22Rv1 (cell line): ENCODE measurements around the gene PRKAR1B.

Source experiments
- H3K27ac ChIP-seq: fragments of 450-650 bp; 2 replicates; pipeline ENCODE4 v1.5.1; 2017
- CTCF ChIP-seq: fragments of 450-650 bp; IDR thresholded peaks from 2 replicates; pipeline ENCODE4 v1.5.1; 2017; ENCODE audit warnings: mild to moderate bottlenecking
- ZFX ChIP-seq: fragments of 450-650 bp; IDR thresholded peaks from 2 replicates; pipeline ENCODE4 v1.6.1; 2017; ENCODE audit warnings: antibody characterized with exemption, borderline replicate concordance

The PRKAR1B gene

GRCh38 chr7:516216-516605, 210.9 kb downstream of the PRKAR1B start:
- no peak for TF ChIP-seq CTCF
- no peak for TF ChIP-seq ZFX

DNA sequence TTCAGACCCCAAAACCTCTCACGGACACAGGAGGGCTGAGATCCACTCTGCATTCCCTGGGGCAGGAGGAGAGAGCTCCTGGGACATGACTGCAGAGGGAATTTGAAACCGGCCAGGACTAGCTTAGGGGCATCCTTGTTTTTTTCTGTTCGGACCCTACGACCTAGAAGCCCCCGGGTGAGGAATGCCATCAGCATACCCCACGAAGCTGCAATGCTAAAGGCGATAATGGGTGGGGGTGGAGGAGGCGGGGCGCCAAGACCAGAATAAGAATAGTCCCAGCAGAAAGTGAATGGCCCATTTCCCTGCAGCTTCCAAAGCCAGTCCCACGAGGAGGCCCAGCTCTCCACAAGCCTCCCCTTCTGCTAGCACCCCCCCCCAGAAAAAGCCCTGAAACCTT, 211.5 kb downstream of the PRKAR1B start:
- TF ChIP-seq ZFX, result no peak
- no peak for TF ChIP-seq CTCF
- no peak overlapping the region for H3K27ac ChIP-seq

More at GRCh38 chr7:516216-516605, 210.9 kb downstream of the PRKAR1B start:
- no peak overlapping the region for H3K27ac ChIP-seq

GRCh38 chr7:514651-515598, 212.2 kb downstream of the PRKAR1B start:
- no peak overlapping the region for H3K27ac ChIP-seq
- no peak for TF ChIP-seq ZFX
- no peak for TF ChIP-seq CTCF

DNA sequence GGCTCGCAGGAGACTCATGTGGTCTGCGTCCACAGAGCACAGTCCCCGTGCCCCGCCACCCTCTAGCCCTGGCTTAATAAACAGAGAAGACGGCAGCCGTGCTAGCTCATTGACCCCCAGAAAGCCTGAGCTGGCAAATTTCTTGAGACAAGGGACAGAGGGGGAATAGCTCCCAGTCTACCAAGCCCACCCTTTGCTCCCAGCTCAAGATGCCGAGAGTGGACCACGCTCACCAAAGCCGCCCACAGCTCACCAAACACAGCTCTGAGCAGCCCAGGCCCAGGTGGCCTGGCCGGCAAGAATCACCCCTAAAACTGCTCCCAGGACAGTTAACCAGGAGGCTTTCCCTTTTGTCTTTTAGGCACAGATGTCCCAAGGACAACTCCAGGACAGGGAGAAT, 212.8 kb downstream of the PRKAR1B start:
- no peak overlapping the region for H3K27ac ChIP-seq
- TF ChIP-seq ZFX (no peak), CTCF (no peak)

GRCh38 chr7:513521-514166, 213.4 kb downstream of the PRKAR1B start:
- TF ChIP-seq ZFX (no peak), CTCF (no peak)
- no peak overlapping the region for H3K27ac ChIP-seq

DNA sequence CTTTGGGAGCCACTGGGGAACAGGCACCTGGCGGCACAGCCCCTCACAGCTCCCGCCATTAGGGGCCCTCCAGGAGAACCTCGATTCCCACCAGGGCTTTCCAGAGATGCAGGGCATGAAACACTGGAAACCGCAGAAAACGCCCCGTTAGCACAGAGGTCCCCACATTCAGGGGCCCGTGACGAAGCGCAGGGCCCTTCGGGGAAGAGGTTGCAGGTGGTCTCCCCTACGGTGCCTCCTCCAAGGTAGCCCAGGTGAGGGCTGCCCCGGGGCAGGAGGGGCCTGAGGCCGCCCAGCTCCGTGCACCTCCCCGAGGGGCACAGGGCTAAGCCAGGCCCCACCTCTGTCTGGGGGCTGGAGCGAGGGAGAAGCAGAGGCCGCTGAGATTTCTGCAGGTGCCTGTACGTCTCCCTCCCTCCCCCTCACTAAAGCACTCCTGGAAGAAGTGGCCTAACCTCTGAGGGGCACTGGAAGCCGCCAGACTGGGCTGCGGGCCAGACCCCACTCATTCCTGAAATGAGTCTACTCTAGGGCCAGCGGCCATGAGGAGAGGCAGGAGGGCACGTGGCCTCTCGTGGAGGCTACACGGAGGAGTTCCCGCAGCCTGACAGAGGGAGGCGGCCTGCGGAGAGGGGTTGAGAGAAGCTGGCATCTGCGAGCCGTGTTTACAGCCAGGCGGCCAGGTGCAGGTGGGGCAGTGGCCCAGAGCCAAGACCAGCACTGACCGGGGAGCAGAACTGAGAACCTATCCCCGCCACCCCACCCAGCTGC, 214.4 kb downstream of the PRKAR1B start:
- TF ChIP-seq CTCF (no peak), ZFX (no peak)
- no peak overlapping the region for H3K27ac ChIP-seq
